Nephron (organoid): ENCODE data around the gene AFG1L.

ENCODE experiments used
- H3K27ac Mint-ChIP-seq, 3 experiments: 2 replicates each; pipeline ENCODE4 v1.8.0; 2020; ENCODE audit warnings: mixed read lengths in 3 of 3, mild to moderate bottlenecking in 2 of 3, moderate library complexity in 1 of 3
- H3K27me3 Mint-ChIP-seq: 2 replicates; pipeline ENCODE4 v1.8.0; 2021; ENCODE audit warnings: low read depth, mild to moderate bottlenecking, moderate library complexity, mixed read lengths
- H3K36me3 Mint-ChIP-seq: 2 replicates; pipeline ENCODE4 v1.8.0; 2020; ENCODE audit warnings: low read depth, mixed read lengths
- H3K4me1 Mint-ChIP-seq: 2 replicates; pipeline ENCODE4 v1.8.0; 2020; ENCODE audit warnings: mixed read lengths
- H3K4me3 Mint-ChIP-seq, 3 experiments: 2 replicates each; pipeline ENCODE4 v1.8.0; 2020; ENCODE audit warnings: mild to moderate bottlenecking in 3 of 3, mixed read lengths in 3 of 3, moderate library complexity in 2 of 3
- H3K9me3 Mint-ChIP-seq: 2 replicates; pipeline ENCODE4 v1.8.0; 2020; ENCODE audit warnings: mixed read lengths
- CTCF ChIP-seq, 3 experiments: fragments of 200-600 bp; sonication (generic); IDR thresholded peaks; one replicate each; pipeline ENCODE4 v1.5.0; 2021; ENCODE audit warnings: antibody characterized with exemption in 3 of 3; ENCODE audit not compliant: unreplicated experiment in 3 of 3

Gene AFG1L

GRCh38 chr6:108432143-108432542 lies 137.3 kb downstream of the AFG1L start:
- peaks cover 7% of the 10 kb centered on the region for H3K9me3 Mint-ChIP-seq
- H3K36me3 Mint-ChIP-seq: peaks cover 3% of the 10 kb centered on the region
- H3K27me3 Mint-ChIP-seq: no peaks in the 10 kb centered on the region
- H3K27ac Mint-ChIP-seq: no peak overlapping the region
- TF ChIP-seq CTCF (IDR thresholded peaks at IDR 0.05; ENCODE audit: unreplicated experiment in 3 of 3): no peak
- H3K4me3 Mint-ChIP-seq: no peak overlapping the region
- H3K4me1 Mint-ChIP-seq: no peaks in the 10 kb centered on the region

DNA sequence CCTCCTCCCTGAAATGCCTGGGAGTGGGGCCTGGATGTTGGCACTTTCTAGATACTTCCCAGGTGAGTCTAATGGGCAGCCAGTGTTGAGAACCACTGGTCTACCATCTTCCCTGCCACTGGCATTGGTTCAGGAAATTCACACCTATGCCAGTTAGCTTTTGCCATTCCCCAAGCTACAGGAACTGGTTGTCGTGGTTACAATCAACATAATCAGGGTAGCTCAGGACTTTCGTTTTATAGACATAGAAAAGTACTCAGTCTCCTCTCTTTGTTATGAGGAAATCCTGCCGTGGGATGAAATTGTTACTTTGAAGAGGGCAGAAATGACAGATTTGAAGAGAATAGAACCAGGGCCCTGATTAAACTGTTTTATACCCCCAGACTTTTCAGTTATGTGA lies 137.9 kb downstream of the AFG1L start:
- no peak for TF ChIP-seq CTCF (IDR thresholded peaks at IDR 0.05; ENCODE audit: unreplicated experiment in 3 of 3)
- Mint-ChIP-seq H3K36me3 (peaks cover 3% of the 10 kb centered on the region), H3K27ac (no peak overlapping the region), H3K4me1 (no peaks in the 10 kb centered on the region), H3K9me3 (peaks cover 7% of the 10 kb centered on the region), H3K27me3 (no peaks in the 10 kb centered on the region), H3K4me3 (no peak overlapping the region)

DNA sequence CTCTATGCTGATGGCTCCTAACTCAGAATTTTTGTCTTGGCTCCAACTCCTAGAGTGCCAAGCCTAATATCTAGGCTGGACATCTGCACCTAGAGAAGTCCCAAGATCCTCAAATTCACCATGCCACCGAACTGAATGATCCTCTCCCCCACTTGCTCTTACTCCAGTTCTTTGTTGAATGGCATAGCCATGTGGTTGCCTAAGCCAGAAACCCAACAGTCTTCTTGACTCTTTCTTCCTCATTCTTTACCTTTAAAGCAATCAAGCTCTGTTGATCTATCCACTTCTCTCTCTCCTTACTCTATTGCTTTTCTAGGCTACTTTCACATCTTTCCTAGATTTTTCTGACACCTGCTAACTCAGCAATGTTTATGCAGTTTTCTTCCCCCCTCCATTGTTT lies 139.4 kb downstream of the AFG1L start:
- Mint-ChIP-seq H3K4me3 (no peak overlapping the region), H3K27me3 (no peaks in the 10 kb centered on the region), H3K27ac (no peak overlapping the region), H3K9me3 (no peaks in the 10 kb centered on the region), H3K36me3 (peaks cover under 1% of the 10 kb centered on the region), H3K4me1 (no peaks in the 10 kb centered on the region)
- no peak for TF ChIP-seq CTCF (IDR thresholded peaks at IDR 0.05; ENCODE audit: unreplicated experiment in 3 of 3)

GRCh38 chr6:108435391-108435790 lies 140.5 kb downstream of the AFG1L start:
- Mint-ChIP-seq H3K36me3 (no peaks in the 10 kb centered on the region), H3K4me3 (no peak overlapping the region), H3K27ac (no peak overlapping the region), H3K4me1 (no peaks in the 10 kb centered on the region), H3K27me3 (no peaks in the 10 kb centered on the region), H3K9me3 (no peaks in the 10 kb centered on the region)
- TF ChIP-seq CTCF (IDR thresholded peaks at IDR 0.05; ENCODE audit: unreplicated experiment in 3 of 3): no peak

GRCh38 chr6:108436771-108437170 lies 141.9 kb downstream of the AFG1L start:
- Mint-ChIP-seq H3K4me3 (no peak overlapping the region), H3K27ac (no peak overlapping the region), H3K36me3 (no peaks in the 10 kb centered on the region), H3K27me3 (no peaks in the 10 kb centered on the region), H3K9me3 (no peaks in the 10 kb centered on the region), H3K4me1 (no peaks in the 10 kb centered on the region)
- TF ChIP-seq CTCF (IDR thresholded peaks at IDR 0.05; ENCODE audit: unreplicated experiment in 3 of 3): no peak

DNA sequence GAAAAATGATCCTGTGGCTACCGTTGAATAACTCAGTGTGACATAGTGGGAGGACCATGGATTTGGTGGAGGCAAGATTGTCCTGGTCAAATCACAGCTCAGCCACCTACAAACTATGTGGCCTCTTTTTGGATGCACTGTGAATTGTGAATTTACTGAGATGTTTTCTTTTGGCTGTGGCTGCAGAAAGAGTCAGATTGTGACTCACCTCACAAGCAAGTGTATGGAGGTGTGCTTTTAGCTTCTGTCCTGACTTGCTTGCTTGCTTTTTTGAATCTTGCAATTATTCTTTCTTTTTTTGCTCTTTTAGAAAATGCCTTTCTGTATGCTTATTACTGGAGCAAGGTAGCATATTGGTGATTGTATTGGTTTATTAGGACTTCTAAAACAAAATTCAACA lies 143.0 kb downstream of the AFG1L start:
- TF ChIP-seq CTCF (IDR thresholded peaks at IDR 0.05; ENCODE audit: unreplicated experiment in 3 of 3): no peak
- no peak overlapping the region for H3K27ac Mint-ChIP-seq
- no peaks in the 10 kb centered on the region for H3K9me3 Mint-ChIP-seq
- no peaks in the 10 kb centered on the region for H3K4me1 Mint-ChIP-seq
- no peak overlapping the region for H3K4me3 Mint-ChIP-seq
- H3K36me3 Mint-ChIP-seq: no peaks in the 10 kb centered on the region
- no peaks in the 10 kb centered on the region for H3K27me3 Mint-ChIP-seq
